Measurements from ENCODE around the gene MIS12.

MIS12 gene

GRCh38 chr17:5506307-5506706 lies 19.9 kb downstream of the MIS12 start:
- Histone ChIP-seq H4K20me1 (ENCODE audit: insufficient read depth, low read length) (no peaks in the 10 kb centered on the region; the same call in 1 of the 2 replicates), H3K4me2 (ENCODE audit: insufficient read depth, low read length) (no peak overlapping the region), H2AFZ (ENCODE audit: low read depth, low read length) (no peak overlapping the region), H3K79me2 (ENCODE audit: insufficient read depth, low read length) (no peaks in the 10 kb centered on the region), H3K9me3 (ENCODE audit: insufficient read depth, low read length, severe bottlenecking) (no peaks in the 10 kb centered on the region), H3K36me3 (ENCODE audit: insufficient read depth, low read length) (no peaks in the 10 kb centered on the region), H3K4me3 (ENCODE audit: low read depth in 1 of 2, low read length in 2 of 2) (no peak overlapping the region), H3K27ac (ENCODE audit: low read length) (no peak overlapping the region), H3K9ac (ENCODE audit: low read depth, low read length) (no peak overlapping the region), H3K4me1 (ENCODE audit: insufficient read depth, low read length) (peaks cover 4% of the 10 kb centered on the region), H3K27me3 (ENCODE audit: insufficient read depth, low read length, poor library complexity) (no peaks in the 10 kb centered on the region)
- DNase-seq (no peak), ATAC-seq (ENCODE audit: insufficient read depth, low read depth) (no peak)
- TF ChIP-seq CTCF (IDR thresholded peaks at IDR 0.05; ENCODE audit: borderline replicate concordance, extremely low read depth, low read length, poor library complexity, severe bottlenecking), result no peak
- TF ChIP-seq EZH2 (IDR thresholded peaks at IDR 0.05; ENCODE audit: borderline replicate concordance, low read depth, low read length, severe bottlenecking), result no peak

- Histone ChIP-seq H3K79me2 (ENCODE audit: insufficient read depth, low read length) (no peaks in the 10 kb centered on the region), H3K4me3 (ENCODE audit: low read depth in 1 of 2, low read length in 2 of 2) (no peak overlapping the region), H3K4me1 (ENCODE audit: insufficient read depth, low read length) (peaks cover 6% of the 10 kb centered on the region), H3K27ac (ENCODE audit: low read length) (no peak overlapping the region), H3K9ac (ENCODE audit: low read depth, low read length) (no peak overlapping the region), H3K27me3 (ENCODE audit: insufficient read depth, low read length, poor library complexity) (no peaks in the 10 kb centered on the region), H3K36me3 (ENCODE audit: insufficient read depth, low read length) (no peaks in the 10 kb centered on the region), H3K9me3 (ENCODE audit: insufficient read depth, low read length, severe bottlenecking) (no peaks in the 10 kb centered on the region), H2AFZ (ENCODE audit: low read depth, low read length) (no peak overlapping the region), H3K4me2 (ENCODE audit: insufficient read depth, low read length) (no peak overlapping the region), H4K20me1 (ENCODE audit: insufficient read depth, low read length) (no peaks in the 10 kb centered on the region)
- DNase-seq (no peak), ATAC-seq (ENCODE audit: insufficient read depth, low read depth) (no peak)
- TF ChIP-seq EZH2 (IDR thresholded peaks at IDR 0.05; ENCODE audit: borderline replicate concordance, low read depth, low read length, severe bottlenecking), result no peak
- no peak for TF ChIP-seq CTCF (IDR thresholded peaks at IDR 0.05; ENCODE audit: borderline replicate concordance, extremely low read depth, low read length, poor library complexity, severe bottlenecking)
Measured at GRCh38 chr17:5508810-5509209, 22.4 kb downstream of the MIS12 start.

- TF ChIP-seq EZH2 (IDR thresholded peaks at IDR 0.05; ENCODE audit: borderline replicate concordance, low read depth, low read length, severe bottlenecking) (no peak), CTCF (IDR thresholded peaks at IDR 0.05; ENCODE audit: borderline replicate concordance, extremely low read depth, low read length, poor library complexity, severe bottlenecking) (no peak)
- no peak overlapping the region for H3K27ac ChIP-seq (ENCODE audit: low read length)
Measured at GRCh38 chr17:5509482-5509881, 23.1 kb downstream of the MIS12 start.

GRCh38 chr17:5510771-5511170 lies 24.4 kb downstream of the MIS12 start:
- ATAC-seq (ENCODE audit: insufficient read depth, low read depth), result no peak
- no peak overlapping the region for H3K9ac ChIP-seq (ENCODE audit: low read depth, low read length)
- no peak overlapping the region for H3K4me3 ChIP-seq (ENCODE audit: low read depth in 1 of 2, low read length in 2 of 2)
- no peak overlapping the region for H2AFZ ChIP-seq (ENCODE audit: low read depth, low read length)
- H3K4me2 ChIP-seq (ENCODE audit: insufficient read depth, low read length), result no peak overlapping the region
- no peaks in the 10 kb centered on the region for H3K9me3 ChIP-seq (ENCODE audit: insufficient read depth, low read length, severe bottlenecking)
- H3K4me1 ChIP-seq (ENCODE audit: insufficient read depth, low read length), result peaks cover 7% of the 10 kb centered on the region
- H3K36me3 ChIP-seq (ENCODE audit: insufficient read depth, low read length), result peaks cover 10% of the 10 kb centered on the region
- no peak for TF ChIP-seq CTCF (IDR thresholded peaks at IDR 0.05; ENCODE audit: borderline replicate concordance, extremely low read depth, low read length, poor library complexity, severe bottlenecking)
- TF ChIP-seq EZH2 (IDR thresholded peaks at IDR 0.05; ENCODE audit: borderline replicate concordance, low read depth, low read length, severe bottlenecking), result no peak
- no peaks in the 10 kb centered on the region for H3K79me2 ChIP-seq (ENCODE audit: insufficient read depth, low read length)
- H4K20me1 ChIP-seq (ENCODE audit: insufficient read depth, low read length), result no peaks in the 10 kb centered on the region
- no peaks in the 10 kb centered on the region for H3K27me3 ChIP-seq (ENCODE audit: insufficient read depth, low read length, poor library complexity)
- DNase-seq, result no peak
- H3K27ac ChIP-seq (ENCODE audit: low read length), result no peak overlapping the region

More at GRCh38 chr17:5509482-5509881, 23.1 kb downstream of the MIS12 start:
- Histone ChIP-seq H3K36me3 (ENCODE audit: insufficient read depth, low read length) (peaks cover 3% of the 10 kb centered on the region; the same call in 1 of the 2 replicates), H4K20me1 (ENCODE audit: insufficient read depth, low read length) (no peaks in the 10 kb centered on the region), H3K9ac (ENCODE audit: low read depth, low read length) (no peak overlapping the region), H3K9me3 (ENCODE audit: insufficient read depth, low read length, severe bottlenecking) (no peaks in the 10 kb centered on the region), H2AFZ (ENCODE audit: low read depth, low read length) (no peak overlapping the region), H3K79me2 (ENCODE audit: insufficient read depth, low read length) (no peaks in the 10 kb centered on the region), H3K4me1 (ENCODE audit: insufficient read depth, low read length) (peaks cover 7% of the 10 kb centered on the region), H3K4me2 (ENCODE audit: insufficient read depth, low read length) (no peak overlapping the region), H3K27me3 (ENCODE audit: insufficient read depth, low read length, poor library complexity) (no peaks in the 10 kb centered on the region), H3K4me3 (ENCODE audit: low read depth in 1 of 2, low read length in 2 of 2) (no peak overlapping the region)
- ATAC-seq (ENCODE audit: insufficient read depth, low read depth) (no peak), DNase-seq (no peak)

All from DND-41 (cell line).